OCI-LY3 (cell line): ENCODE results near the gene PKLR.

Experiments
- CTCF ChIP-seq: fragments of 200-600, 300-600 bp; sonication (generic); IDR thresholded peaks from 2 replicates; pipeline ENCODE4 v1.5.1; 2014; ENCODE audit warnings: antibody characterized with exemption, low read length, low read depth
- EZH2phosphoT487 ChIP-seq: fragments of 200-600 bp; shearing (Covaris generic); IDR thresholded peaks from 2 replicates; pipeline ENCODE4 v1.6.1; 2018; ENCODE audit warnings: antibody characterized with exemption, mixed run types, low read depth

GRCh38 chr1:155325603-155325893 lies 24.3 kb upstream of the PKLR start:
- TF ChIP-seq CTCF (no peak), EZH2phosphoT487 (no peak)
